Endothelial cell of umbilical vein (primary cell): ENCODE results near the gene LDHD.

ENCODE experiments used
- FOS ChIP-seq: IDR thresholded peaks from 2 replicates; pipeline ENCODE4 v1.6.1; 2011; ENCODE audit warnings: mild to moderate bottlenecking, low read length, moderate library complexity, borderline replicate concordance; ENCODE audit not compliant: insufficient read depth
- POLR2AphosphoS5 ChIP-seq: IDR thresholded peaks from 2 replicates; pipeline ENCODE4 v1.6.1; 2012; ENCODE audit warnings: low read depth, mild to moderate bottlenecking, control low read depth, low read length, moderate library complexity; ENCODE audit not compliant: insufficient read depth

- no peak for TF ChIP-seq POLR2AphosphoS5
- TF ChIP-seq FOS, result no peak
Measured at GRCh38 chr16:75114179-75114945, 2.2 kb downstream of the LDHD start.
